Adipose tissue (tissue), 3 donors: Measurements from ENCODE around the gene RPL13A. TPM values are rescaled to one million over a fixed set of nuclear protein-coding genes. Genes with fewer than 3 reads are reported as not detected.
A peak's percentile ranks its signal among the peaks of the same experiment; 100 is the strongest.
"Not testable (repeated sequence)": the region's sequence is repeated elsewhere in the genome, so short reads cannot be mapped to it uniquely, and the experiment has no call there.

ENCODE experiments used
- H3K27ac ChIP-seq: one replicate; pipeline ENCODE4 v1.5.1; 2013; ENCODE audit warnings: low read depth, low read length
- WGBS, 3 donors: extraction: QIAGEN DNeasy Blood & Tissue Kit; methylation state at CpG; one replicate each; pipeline ENCODE4 v1.1.7; 2013; 5-methylcytosine and 5-hydroxymethylcytosine counted together
- polyA plus RNA-seq, 3 donors: library from polyadenylated mRNA; stranded (reverse); fragments of 200-250 nt; gene quantifications; one replicate each; pipeline ENCODE4 v1.2.3, GENCODE V29; 2013
- donor health status: healthy with polysubstance abuse.
- donor health status: Bipolar disorder and iron deficiency.
- donor health status: healthy.

The RPL13A gene
- 1,000 to 10,000 TPM; 3,139 to 5,659 (median 3,499) TPM for polyA plus RNA-seq

- peak within 1 kb of the TSS; percentile 49 for H3K27ac ChIP-seq
- WGBS, 3 donors: 0 to 1% (median 0%) methylated on average over 57 of the region's 57 CpGs
Measured at GRCh38 chr19:49487277-49488045, at the start of gene RPL13A. Gene RPL13A (plus strand): TSS chr19:49487608. CDS start chr19:49487630, 22 bp downstream.

GRCh38 chr19:49438261-49438660 is 49.1 kb upstream of the RPL13A start:
- no peak overlapping the region for H3K27ac ChIP-seq
- 18 to 27% (median 25%) methylated on average over 6 of the region's 6 CpGs for WGBS, 3 donors

DNA sequence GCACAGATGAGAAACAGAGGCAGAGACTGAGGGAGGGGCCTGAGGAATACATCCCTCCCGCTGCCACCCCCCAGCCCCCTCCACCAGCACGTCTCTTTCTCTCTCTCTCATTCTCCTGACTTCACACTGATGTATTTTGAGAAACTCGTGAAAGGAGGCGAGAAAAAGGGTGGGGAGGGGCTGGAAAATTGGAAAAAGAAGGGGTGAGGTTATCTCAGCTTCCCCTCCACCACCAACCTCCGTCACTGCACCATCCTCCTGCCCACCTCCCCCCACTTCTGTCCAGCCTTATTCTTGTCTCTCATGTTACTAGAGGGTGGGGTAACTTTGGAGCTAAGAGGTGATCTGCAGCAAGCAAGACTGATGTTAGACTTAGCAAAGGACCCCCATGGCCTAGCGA is 47.6 kb upstream of the RPL13A start:
- WGBS, 3 donors: 59 to 64% (median 64%) methylated on average over 6 of the region's 6 CpGs

DNA sequence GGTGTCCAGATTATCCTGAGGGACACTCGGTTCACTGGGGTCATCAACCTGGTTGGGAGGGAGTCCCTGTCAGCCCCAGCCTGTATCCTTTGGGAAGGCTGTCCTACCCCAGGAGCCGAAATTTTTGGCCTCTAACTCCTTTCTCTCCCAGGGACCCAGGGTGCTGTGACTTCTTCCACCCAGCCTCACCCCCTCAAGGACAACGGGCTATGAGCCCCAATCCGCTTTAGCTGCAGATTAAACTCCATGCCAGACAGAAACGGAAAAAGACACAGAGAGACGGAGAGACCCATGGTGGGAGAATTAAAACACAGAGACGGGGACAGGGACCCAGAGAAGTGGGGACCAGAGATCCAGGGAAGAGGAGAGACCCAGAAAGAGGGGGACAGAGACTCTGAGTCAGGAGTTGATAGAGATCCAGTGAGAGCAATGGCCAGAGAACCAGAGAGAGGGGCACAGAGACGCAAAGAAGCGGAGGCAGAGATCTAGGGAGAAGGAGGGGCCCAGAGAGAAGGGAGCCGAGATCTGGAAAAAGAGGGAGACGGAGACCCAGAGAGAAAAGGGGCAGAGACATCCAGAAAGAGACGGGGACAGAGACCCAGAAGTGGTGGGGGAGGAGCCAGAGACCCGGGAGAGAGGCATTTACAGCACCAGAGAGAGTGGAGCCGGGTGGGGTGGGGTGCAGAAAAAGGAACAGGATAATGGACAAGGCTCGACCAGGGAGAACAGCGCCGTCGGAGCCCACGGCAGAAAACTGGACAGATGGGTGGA is 46.8 kb upstream of the RPL13A start:
- 24 to 32% (median 25%) methylated on average over 19 of the region's 19 CpGs for WGBS, 3 donors
- no peak overlapping the region for H3K27ac ChIP-seq

More for the DNA sequence above, 47.6 kb upstream of the RPL13A start:
- no peak overlapping the region for H3K27ac ChIP-seq

GRCh38 chr19:49441210-49441959 is 46.0 kb upstream of the RPL13A start, which contains the start of gene SLC17A7:
Gene SLC17A7 (minus strand): TSS chr19:49441527. CDS start chr19:49441379, 148 bp downstream.
- H3K27ac ChIP-seq: no peak within 1 kb of the TSS
- 3 to 7% (median 4%) methylated on average over 31 to 56 of the region's 56 CpGs for WGBS, 3 donors

DNA sequence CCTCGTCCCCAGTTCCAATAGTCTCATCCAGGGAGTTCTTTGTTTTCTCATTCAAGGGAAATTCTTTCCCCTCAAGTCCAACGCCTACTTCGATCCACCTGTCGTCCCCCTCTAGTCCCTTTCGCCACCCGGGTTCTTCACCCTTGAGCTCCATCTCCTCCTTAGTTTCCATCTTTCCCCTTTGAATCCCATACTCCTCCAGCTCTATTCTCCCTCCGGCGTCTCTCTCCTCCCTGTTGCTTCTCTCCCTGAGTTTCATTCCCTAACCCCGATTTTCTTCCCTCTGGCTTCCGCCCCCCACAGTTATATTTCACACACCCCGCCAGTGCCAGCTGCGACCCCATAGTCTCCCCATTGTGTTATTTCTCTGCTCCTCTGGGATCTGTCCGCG is 45.5 kb upstream of the RPL13A start:
- WGBS, 3 donors: 14 to 27% (median 19%) methylated on average over 14 of the region's 14 CpGs
- no peak overlapping the region for H3K27ac ChIP-seq

- WGBS, 3 donors: 2 to 5% (median 2%) methylated on average over 11 of the region's 11 CpGs
- H3K27ac ChIP-seq: no peak overlapping the region
Measured at GRCh38 chr19:49442354-49442753, 45.1 kb upstream of the RPL13A start.

GRCh38 chr19:49442771-49443365 is 44.5 kb upstream of the RPL13A start:
- WGBS, 3 donors: 0 to 2% (median 1%) methylated on average over 40 to 43 of the region's 43 CpGs

GRCh38 chr19:49443366-49444099 is 43.9 kb upstream of the RPL13A start:
- WGBS, 3 donors: 0% methylated on average over 46 to 47 of the region's 47 CpGs
- peak overlapping the region; percentile 69 for H3K27ac ChIP-seq

More at GRCh38 chr19:49442771-49443365, 44.5 kb upstream of the RPL13A start:
- H3K27ac ChIP-seq: peak overlapping the region; percentile 69

- H3K27ac ChIP-seq: not testable (repeated sequence)
- 56 to 66% (median 63%) methylated on average over 5 of the region's 5 CpGs for WGBS, 3 donors
Measured at GRCh38 chr19:49444100-49444700, 43.2 kb upstream of the RPL13A start.

GRCh38 chr19:49445997-49446396 is 41.4 kb upstream of the RPL13A start:
- no peak overlapping the region for H3K27ac ChIP-seq
- 72 to 91% (median 81%) methylated on average over 3 of the region's 3 CpGs for WGBS, 3 donors

- H3K27ac ChIP-seq: no peak overlapping the region
Measured at GRCh38 chr19:49447485-49448431, 39.6 kb upstream of the RPL13A start.

DNA sequence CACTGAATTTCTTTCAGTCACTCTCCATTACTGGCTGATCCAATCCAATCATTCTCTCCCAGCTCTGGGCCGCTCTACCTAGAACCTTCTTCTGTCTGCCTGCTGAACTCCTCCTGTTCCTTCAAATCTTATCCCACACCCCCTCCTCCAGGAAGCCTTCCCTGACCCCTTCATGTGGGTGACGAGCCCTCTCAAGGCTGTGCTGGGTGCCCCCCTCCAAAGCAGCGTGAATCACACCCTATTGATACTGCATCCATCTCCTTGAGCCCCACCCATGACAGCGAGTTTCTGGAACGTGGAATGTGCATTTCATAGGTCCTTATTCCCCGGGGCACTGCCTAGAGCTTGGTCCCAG is 39.0 kb upstream of the RPL13A start:
- WGBS, 3 donors: 91 to 96% (median 91%) methylated on average over 6 of the region's 6 CpGs

More at GRCh38 chr19:49447485-49448431, 39.6 kb upstream of the RPL13A start:
- WGBS, 3 donors: 72 to 83% (median 72%) methylated on average over 32 of the region's 32 CpGs

GRCh38 chr19:49450405-49450804 is 37.0 kb upstream of the RPL13A start:
- 81 to 86% (median 86%) methylated on average over 7 of the region's 7 CpGs for WGBS, 3 donors
- H3K27ac ChIP-seq: no peak overlapping the region

More for the DNA sequence above, 39.0 kb upstream of the RPL13A start:
- no peak overlapping the region for H3K27ac ChIP-seq

- WGBS, 3 donors: 0 to 1% (median 1%) methylated on average over 42 of the region's 42 CpGs
- no peak within 1 kb of the TSS for H3K27ac ChIP-seq
Measured at GRCh38 chr19:49451430-49452181, 35.8 kb upstream of the RPL13A start, which contains the start of gene PIH1D1. Gene PIH1D1 (minus strand): TSS chr19:49451814. CDS start chr19:49451574, 240 bp downstream.
